Thyroid gland (tissue), 4 donors: ENCODE data around the gene DUSP7. TPM values are rescaled to one million over a fixed set of nuclear protein-coding genes. Genes with fewer than 3 reads are reported as not detected.

Experiments
- DNase-seq, 2 donors: peaks; one replicate each; pipeline ENCODE4 v3.0.0-alpha.2; 2019
- H3K27ac ChIP-seq, 3 donors: fragments of 200-600 bp; sonication (generic); 1 replicate in 2 of 3; 2 replicates in 1 of 3; pipeline ENCODE4 v1.5.1; 2016 to 2019; ENCODE audit warnings: mild to moderate bottlenecking in 1 of 3, moderate library complexity in 1 of 3
- H3K27me3 ChIP-seq: fragments of 200-600 bp; sonication (generic); one replicate; pipeline ENCODE4 v1.5.1; 2019
- H3K36me3 ChIP-seq, 2 donors: fragments of 200-600 bp; sonication (generic); one replicate each; pipeline ENCODE4 v1.5.1; 2016 to 2019
- H3K4me1 ChIP-seq, 2 donors: fragments of 200-600 bp; sonication (generic); one replicate each; pipeline ENCODE4 v1.5.1; 2017 to 2019
- H3K4me3 ChIP-seq, 3 donors: fragments of 200-600 bp; sonication (generic); replicated peaks in 1 of 3; 1 replicate in 2 of 3; 2 replicates in 1 of 3; pipeline ENCODE4 v1.5.1; 2016; ENCODE audit warnings: mild to moderate bottlenecking in 1 of 3
- H3K9me3 ChIP-seq: fragments of 200-600 bp; sonication (generic); one replicate; pipeline ENCODE4 v1.5.1; 2017
- CTCF ChIP-seq, 6 experiments: fragments of 200-600 bp in 3 of 6; fragments of 450-650 bp in 3 of 6; sonication (generic) in 3 of 6; IDR thresholded peaks; one replicate each; pipeline ENCODE4 v1.5.1; 2016 to 2019; ENCODE audit warnings: antibody characterized with exemption in 6 of 6, mild to moderate bottlenecking in 2 of 6, inconsistent platforms in 1 of 6, moderate library complexity in 1 of 6
- POLR2A ChIP-seq, 2 donors: fragments of 450-650 bp; IDR thresholded peaks; one replicate each; pipeline ENCODE4 v1.6.1; 2017; ENCODE audit warnings: antibody characterized with exemption in 2 of 2, mild to moderate bottlenecking in 2 of 2, moderate library complexity in 1 of 2
- WGBS, 2 donors: methylation state at CpG; one replicate each; pipeline ENCODE4 v1.1.5; 2017; 5-methylcytosine and 5-hydroxymethylcytosine counted together
- intact Hi-C: fragments of 100-400 bp; cut with DNase I; formaldehyde crosslinking; loops from one replicate; pipeline ENCODE4 v1.15.1; 2023
- total RNA-seq, 4 donors: library from RNA; depleted of rRNA; stranded (reverse); fragments of >200 nt; gene quantifications; one replicate each; pipeline ENCODE4 v1.2.3, GENCODE V29; 2016

Gene DUSP7
- total RNA-seq, 4 donors from 2014 or later, result 6.9 to 10.6 (median 10.4) TPM

GRCh38 chr3:52025453-52025852 lies 30.9 kb downstream of the DUSP7 start:
- no peaks in the 10 kb centered on the region for H3K36me3 ChIP-seq
- no peak overlapping the region for H3K4me3 ChIP-seq
- peaks cover 0 to 37% of the 10 kb centered on the region in 2 donors for H3K4me1 ChIP-seq
- DNase-seq, result peak in 1 of 2 donors; percentile 27
- WGBS, 2 donors, result 76 to 85% methylated on average over 4 to 7 of the region's 7 CpGs
- H3K27me3 ChIP-seq, result no peaks in the 10 kb centered on the region
- peak overlapping the region in 1 of 3 donors; percentile 50 for H3K27ac ChIP-seq
- no peaks in the 10 kb centered on the region for H3K9me3 ChIP-seq
- intact Hi-C loops, result no loop called here
- no peak for TF ChIP-seq POLR2A (IDR thresholded peaks at IDR 0.05)
- no peak for TF ChIP-seq CTCF (IDR thresholded peaks at IDR 0.05)

GRCh38 chr3:52024765-52025452 lies 31.5 kb downstream of the DUSP7 start:
- H3K4me3 ChIP-seq, result no peak overlapping the region
- peak overlapping the region in 1 of 3 donors; percentile 50 for H3K27ac ChIP-seq
- no peaks in the 10 kb centered on the region for H3K27me3 ChIP-seq
- WGBS, 2 donors, result 74 to 84% methylated on average over 6 of the region's 6 CpGs
- intact Hi-C loops, result no loop called here
- no peak for DNase-seq
- no peaks in the 10 kb centered on the region for H3K36me3 ChIP-seq
- H3K4me1 ChIP-seq, result peaks cover 0 to 37% of the 10 kb centered on the region in 2 donors
- TF ChIP-seq CTCF (IDR thresholded peaks at IDR 0.05), result no peak
- no peak for TF ChIP-seq POLR2A (IDR thresholded peaks at IDR 0.05)
- H3K9me3 ChIP-seq, result no peaks in the 10 kb centered on the region

DNA sequence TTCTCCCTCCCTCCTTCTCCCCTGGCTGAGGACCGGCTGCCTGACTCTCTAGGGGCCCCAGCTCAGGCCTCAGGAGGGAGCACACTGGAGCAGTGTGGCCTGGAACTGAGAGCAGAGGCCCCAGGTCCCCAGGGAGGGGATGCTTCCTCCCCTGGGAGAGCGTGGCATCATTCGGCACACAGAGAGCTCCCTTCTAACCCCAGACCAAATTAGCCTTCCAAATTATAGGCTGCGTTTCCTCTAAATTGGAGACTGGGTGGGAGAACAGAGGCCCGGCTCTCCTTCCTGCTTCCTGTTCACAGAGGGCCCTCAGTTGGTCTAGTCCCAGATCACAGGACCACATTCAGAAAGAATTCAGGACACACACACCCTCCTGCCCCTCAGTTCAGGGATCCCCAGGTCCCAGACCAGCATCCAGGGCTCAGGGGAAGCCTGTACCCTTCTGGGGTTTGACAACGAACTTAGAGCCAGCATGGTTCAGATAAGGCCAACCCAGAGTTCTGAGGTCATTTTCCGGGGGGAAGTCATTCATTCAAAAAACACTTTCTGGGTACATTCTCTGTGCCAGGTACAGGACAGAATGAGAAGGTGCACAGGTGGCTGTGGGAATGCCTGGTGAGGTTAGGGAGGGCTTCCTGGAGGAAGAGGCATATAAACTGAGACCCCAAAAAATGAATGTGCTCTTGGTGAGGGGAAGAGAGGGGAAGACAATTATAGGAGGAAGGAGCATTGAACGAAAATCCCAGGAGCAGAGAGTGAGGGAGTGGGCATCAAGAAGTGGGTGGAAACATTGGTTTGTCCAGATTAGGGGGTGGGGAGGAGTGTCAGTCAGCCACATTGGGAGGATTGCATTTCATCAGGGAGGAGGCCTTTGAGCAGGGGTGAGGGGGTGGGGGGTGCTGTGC lies 32.3 kb downstream of the DUSP7 start:
- Histone ChIP-seq H3K9me3 (no peaks in the 10 kb centered on the region), H3K4me1 (peaks cover 0 to 37% of the 10 kb centered on the region in 2 donors), H3K36me3 (no peaks in the 10 kb centered on the region), H3K27ac (peak overlapping the region in 2 of 3 donors; percentile 41 to 69), H3K27me3 (no peaks in the 10 kb centered on the region), H3K4me3 (no peak overlapping the region)
- 66 to 68% methylated on average over 4 to 7 of the region's 8 CpGs for WGBS, 2 donors
- intact Hi-C loops, result no loop called here
- DNase-seq, result no peak
- TF ChIP-seq CTCF (IDR thresholded peaks at IDR 0.05) (no peak), POLR2A (IDR thresholded peaks at IDR 0.05) (no peak)

DNA sequence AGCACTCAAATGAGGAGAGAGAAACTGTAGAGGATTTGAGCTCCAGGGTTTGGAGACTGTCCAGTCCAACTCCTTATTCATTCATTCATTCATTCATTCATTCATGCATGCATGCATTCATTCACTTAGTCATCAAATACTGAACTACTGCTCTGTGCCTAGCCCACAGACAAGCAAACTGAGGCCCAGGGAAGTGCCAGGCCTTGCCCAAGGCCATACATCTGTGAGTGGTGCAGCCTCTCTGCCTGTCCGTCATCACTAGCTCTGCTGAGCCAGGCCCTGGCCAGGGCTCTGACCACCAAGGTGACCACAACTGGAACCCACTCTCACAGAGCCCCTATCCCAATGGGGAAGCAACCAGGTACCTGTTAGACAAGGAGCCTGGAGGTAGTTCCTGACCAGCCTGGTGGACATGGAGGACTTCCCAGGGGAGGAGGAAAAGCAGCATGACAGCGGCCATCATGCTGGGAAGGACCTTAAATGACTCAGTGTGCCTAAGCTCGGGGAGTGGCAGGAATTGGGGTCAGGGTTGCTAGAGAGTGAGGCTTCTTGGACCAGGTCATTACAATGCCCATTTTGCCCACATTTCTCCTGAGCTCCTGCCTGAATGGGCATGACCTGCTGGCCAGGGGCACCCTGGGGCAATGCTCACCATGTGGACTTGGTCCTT lies 33.1 kb downstream of the DUSP7 start:
- H3K36me3 ChIP-seq, result no peaks in the 10 kb centered on the region
- peak overlapping the region in 2 of 3 donors; percentile 41 to 69 for H3K27ac ChIP-seq
- intact Hi-C loops, result no loop called here
- H3K4me1 ChIP-seq, result peaks cover 0 to 37% of the 10 kb centered on the region in 2 donors
- WGBS, 2 donors, result 92 to 96% methylated on average over 3 of the region's 3 CpGs
- no peak overlapping the region for H3K4me3 ChIP-seq
- no peaks in the 10 kb centered on the region for H3K27me3 ChIP-seq
- no peak for DNase-seq
- no peak for TF ChIP-seq CTCF (IDR thresholded peaks at IDR 0.05)
- no peak for TF ChIP-seq POLR2A (IDR thresholded peaks at IDR 0.05)
- H3K9me3 ChIP-seq, result no peaks in the 10 kb centered on the region
